HEK293 (cell line): ENCODE measurements around the gene C11orf58.

Source experiments
- YY1 ChIP-seq: fragments of 450-650 bp; formaldehyde crosslinking; IDR thresholded peaks from 2 replicates; pipeline ENCODE4 v1.5.1; 2018; ENCODE audit warnings: missing biosample characterization, missing genetic modification characterization
- ZNF274 ChIP-seq, 2 experiments: fragments of 200-500 bp in 1 of 2; fragments of 450-650 bp in 1 of 2; sonication (Bioruptor generic) in 1 of 2; formaldehyde crosslinking in 1 of 2; IDR thresholded peaks; 2 replicates each; pipeline versions ENCODE4 v1.5.1 to v1.6.1; 2014 to 2016; ENCODE audit warnings: borderline replicate concordance in 1 of 2, inconsistent platforms in 1 of 2, low read length in 1 of 2, missing biosample characterization in 1 of 2, missing genetic modification characterization in 1 of 2
- TF ChIP-seq, protein P1 (sequence below): fragments of 450-650 bp; formaldehyde crosslinking; IDR thresholded peaks from 2 replicates; pipeline ENCODE4 v1.5.1; 2016; ENCODE audit warnings: missing biosample characterization, missing genetic modification characterization

DNA sequence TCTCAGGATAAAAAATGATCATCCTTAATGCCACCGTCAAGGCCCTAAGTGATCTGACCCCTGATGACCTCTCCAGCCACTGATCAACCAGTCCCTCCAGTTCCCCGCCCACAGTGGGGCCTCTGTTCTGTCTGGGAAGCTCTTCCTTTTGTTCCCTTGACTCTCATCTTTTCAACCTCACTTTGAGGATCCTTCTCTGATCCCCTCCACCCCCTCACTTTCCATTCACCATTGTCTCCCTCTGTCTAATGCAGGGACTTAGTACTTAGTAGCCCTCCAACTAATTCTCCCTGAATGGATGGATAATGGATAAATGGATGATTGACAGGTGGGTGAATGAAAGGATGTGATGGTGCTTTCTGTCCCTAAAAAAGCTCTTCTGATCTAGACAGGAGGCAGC is 45.6 kb downstream of the C11orf58 start:
- TF ChIP-seq, protein P1, sequence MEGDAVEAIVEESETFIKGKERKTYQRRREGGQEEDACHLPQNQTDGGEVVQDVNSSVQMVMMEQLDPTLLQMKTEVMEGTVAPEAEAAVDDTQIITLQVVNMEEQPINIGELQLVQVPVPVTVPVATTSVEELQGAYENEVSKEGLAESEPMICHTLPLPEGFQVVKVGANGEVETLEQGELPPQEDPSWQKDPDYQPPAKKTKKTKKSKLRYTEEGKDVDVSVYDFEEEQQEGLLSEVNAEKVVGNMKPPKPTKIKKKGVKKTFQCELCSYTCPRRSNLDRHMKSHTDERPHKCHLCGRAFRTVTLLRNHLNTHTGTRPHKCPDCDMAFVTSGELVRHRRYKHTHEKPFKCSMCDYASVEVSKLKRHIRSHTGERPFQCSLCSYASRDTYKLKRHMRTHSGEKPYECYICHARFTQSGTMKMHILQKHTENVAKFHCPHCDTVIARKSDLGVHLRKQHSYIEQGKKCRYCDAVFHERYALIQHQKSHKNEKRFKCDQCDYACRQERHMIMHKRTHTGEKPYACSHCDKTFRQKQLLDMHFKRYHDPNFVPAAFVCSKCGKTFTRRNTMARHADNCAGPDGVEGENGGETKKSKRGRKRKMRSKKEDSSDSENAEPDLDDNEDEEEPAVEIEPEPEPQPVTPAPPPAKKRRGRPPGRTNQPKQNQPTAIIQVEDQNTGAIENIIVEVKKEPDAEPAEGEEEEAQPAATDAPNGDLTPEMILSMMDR = no peak
- no peak for TF ChIP-seq ZNF274 (IDR thresholded peaks at IDR 0.05; ENCODE audit: low read length)
- no peak for TF ChIP-seq ZNF274 (tag by site-specific recombination; IDR thresholded peaks at IDR 0.05; ENCODE audit: borderline replicate concordance)
- TF ChIP-seq YY1 (tag by site-specific recombination) = no peak
